ENCODE data around the gene FHL1.
"Not testable (repeated sequence)": the region's sequence is repeated elsewhere in the genome, so short reads cannot be mapped to it uniquely, and the experiment has no call there.

DNA sequence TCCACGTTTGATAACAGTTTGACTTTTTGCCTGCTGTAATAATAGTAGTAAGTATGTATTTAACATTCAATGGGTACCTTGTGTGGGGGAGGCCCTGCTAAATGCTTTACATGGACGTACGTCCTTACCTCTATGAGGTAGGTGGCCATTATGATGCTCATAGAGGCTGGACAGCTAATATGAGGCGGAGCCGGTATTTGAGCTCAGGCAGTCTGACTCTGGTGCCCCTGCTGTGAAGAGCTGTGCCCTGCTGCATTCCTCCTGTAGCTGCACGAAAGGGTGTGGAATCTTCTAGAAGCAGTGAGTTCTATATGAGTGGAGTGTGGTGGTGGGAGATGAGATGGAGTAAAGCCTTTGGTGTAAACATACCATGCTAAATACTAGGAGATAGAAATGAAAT lies 20.7 kb downstream of the FHL1 start:
- TF ChIP-seq, protein P1, sequence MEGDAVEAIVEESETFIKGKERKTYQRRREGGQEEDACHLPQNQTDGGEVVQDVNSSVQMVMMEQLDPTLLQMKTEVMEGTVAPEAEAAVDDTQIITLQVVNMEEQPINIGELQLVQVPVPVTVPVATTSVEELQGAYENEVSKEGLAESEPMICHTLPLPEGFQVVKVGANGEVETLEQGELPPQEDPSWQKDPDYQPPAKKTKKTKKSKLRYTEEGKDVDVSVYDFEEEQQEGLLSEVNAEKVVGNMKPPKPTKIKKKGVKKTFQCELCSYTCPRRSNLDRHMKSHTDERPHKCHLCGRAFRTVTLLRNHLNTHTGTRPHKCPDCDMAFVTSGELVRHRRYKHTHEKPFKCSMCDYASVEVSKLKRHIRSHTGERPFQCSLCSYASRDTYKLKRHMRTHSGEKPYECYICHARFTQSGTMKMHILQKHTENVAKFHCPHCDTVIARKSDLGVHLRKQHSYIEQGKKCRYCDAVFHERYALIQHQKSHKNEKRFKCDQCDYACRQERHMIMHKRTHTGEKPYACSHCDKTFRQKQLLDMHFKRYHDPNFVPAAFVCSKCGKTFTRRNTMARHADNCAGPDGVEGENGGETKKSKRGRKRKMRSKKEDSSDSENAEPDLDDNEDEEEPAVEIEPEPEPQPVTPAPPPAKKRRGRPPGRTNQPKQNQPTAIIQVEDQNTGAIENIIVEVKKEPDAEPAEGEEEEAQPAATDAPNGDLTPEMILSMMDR (conservative IDR thresholded peaks at IDR 0.05) = not testable (repeated sequence)
- not testable (repeated sequence) for TF ChIP-seq ZFX (IDR thresholded peaks at IDR 0.05)
